Activated CD4-positive, alpha-beta T cell treated with anti-CD3 and anti-CD28 coated beads, Interleukin-2, amount 50 U/mL, for 24 hours (primary cell): Measurements from ENCODE around the gene CNTN1.

ENCODE experiments used
- DNase-seq, 2 donors: peaks; one replicate each; pipeline ENCODE4 v3.0.0-alpha.2; 2020; ENCODE audit warnings: low read depth in 1 of 2, low spot score in 1 of 2

CNTN1 gene

DNA sequence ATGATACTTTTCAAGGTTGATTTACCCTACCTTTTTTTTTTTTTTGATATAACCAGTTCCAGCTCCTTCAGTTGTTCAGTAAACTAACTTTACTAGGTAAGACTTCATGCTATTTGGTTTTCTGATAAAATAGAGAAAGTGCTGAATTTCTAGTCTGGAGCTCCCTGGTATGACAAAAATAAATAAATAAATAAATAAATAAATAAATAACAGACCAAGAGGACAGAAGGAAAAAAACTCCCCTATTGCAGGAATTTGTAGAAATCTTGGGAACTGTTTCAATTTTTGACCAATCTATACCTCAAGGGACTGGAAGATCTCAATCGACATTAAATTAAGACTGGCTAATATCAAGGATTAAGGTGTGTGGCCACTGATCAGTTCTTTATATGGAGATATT, 265.2 kb downstream of the CNTN1 start:
- DNase-seq = no peak

GRCh38 chr12:40959041-40959440, 266.8 kb downstream of the CNTN1 start:
- DNase-seq = no peak

DNA sequence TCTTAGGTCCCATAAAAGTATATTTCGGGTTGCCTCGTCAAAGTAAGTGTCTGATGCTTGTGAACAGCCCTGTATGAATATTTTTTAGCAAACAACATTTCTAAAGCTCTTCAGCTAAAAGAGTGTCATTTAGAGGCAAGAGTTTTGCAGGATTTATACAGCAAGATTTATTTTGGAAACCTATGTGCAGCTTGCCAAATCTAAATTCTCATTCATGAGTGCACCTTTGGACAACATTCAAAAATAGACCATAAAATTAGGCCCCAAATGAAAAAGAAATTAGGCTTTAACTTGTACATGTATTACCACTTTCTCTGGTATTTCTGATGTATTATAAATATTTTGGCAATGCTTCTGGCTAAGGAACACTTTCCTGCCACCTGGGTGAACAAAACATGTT, 271.5 kb downstream of the CNTN1 start:
- no peak for DNase-seq

- DNase-seq = no peak
Observed at GRCh38 chr12:40969796-40970195, 277.6 kb downstream of the CNTN1 start.

- no peak for DNase-seq
Observed at GRCh38 chr12:40970320-40970907, 278.2 kb downstream of the CNTN1 start.

GRCh38 chr12:40971911-40972310, 279.7 kb downstream of the CNTN1 start:
- no peak for DNase-seq

DNA sequence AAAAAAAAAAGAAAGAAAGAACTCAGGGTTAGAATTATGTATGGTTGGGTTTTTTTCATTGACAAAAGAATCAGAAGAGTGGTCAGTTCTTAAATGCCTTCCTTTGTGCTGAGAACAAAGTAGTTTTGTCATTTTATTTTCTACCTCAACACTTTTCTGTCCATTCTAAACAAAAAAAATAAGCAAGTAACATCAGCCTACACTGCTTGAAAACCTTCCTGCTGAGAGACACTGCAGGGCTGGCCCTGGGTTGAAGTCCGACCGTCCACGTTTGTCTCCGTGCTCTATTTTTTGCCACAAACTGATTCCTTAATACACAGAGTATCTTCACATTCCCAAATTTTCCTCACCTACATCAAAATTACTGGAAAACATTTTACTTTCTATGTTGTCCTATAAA, 284.3 kb downstream of the CNTN1 start:
- DNase-seq = no peak

GRCh38 chr12:40980427-40980961, 288.3 kb downstream of the CNTN1 start:
- DNase-seq = no peak

DNA sequence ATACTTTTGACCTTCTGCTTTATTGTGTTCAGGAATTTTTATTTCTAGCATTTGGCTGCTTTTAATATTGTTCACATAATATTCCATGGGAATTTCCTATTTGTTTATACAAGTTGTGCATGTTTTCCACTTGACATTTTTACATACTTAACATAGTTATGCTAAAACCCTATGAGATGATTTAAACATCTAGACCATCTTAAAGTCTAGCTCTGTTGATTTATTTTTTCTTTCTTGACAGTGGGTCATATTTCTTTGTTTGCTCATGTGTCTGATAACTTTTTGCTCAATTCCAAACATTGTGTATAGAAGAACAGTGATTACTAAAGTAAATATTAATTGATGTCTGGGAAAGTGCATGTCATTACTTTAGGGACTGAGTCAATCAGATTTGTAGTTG, 293.8 kb downstream of the CNTN1 start:
- DNase-seq = no peak

GRCh38 chr12:40988355-40988754, 296.1 kb downstream of the CNTN1 start:
- DNase-seq = no peak

- DNase-seq = no peak
Observed at GRCh38 chr12:40988824-40989223, 296.6 kb downstream of the CNTN1 start.

DNA sequence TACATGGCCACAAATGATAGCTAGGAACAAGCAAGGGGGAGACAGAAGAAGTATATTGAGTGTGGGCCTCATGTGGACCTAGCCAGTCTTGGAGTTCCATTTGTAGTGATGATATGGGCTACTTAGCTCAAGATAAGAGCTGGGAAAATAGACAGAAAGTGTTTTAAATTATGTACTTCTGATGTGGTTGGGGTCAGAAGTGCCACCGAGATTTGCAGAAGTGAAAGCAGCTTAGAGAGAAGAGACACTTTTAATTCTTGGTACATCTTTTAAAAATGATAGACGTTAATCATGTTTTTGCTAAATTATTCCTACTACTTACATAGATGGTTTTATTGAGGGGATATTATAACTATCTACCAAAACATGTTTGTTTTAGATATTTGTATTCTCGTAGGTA, 297.5 kb downstream of the CNTN1 start:
- no peak for DNase-seq

GRCh38 chr12:40992158-40992557, 299.9 kb downstream of the CNTN1 start:
- DNase-seq = no peak

DNA sequence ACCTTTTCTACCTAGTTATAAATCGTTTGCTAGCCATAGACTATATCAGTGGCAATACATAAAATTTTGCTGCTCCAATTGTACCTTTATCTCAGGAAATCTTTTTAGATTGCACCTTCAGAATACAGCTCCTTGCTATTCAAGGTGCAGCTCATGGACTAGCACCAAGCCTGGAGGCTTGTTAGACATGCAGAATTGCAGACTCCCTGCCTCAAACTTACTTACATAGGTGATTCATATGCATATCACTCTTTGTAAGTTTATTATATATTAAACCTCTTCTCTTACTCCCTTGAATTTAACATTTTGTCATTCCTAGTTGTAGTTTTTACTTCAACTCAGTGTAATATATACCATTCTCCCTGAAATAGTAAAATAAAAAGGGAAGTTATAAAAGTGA, 300.4 kb downstream of the CNTN1 start:
- DNase-seq = no peak

DNA sequence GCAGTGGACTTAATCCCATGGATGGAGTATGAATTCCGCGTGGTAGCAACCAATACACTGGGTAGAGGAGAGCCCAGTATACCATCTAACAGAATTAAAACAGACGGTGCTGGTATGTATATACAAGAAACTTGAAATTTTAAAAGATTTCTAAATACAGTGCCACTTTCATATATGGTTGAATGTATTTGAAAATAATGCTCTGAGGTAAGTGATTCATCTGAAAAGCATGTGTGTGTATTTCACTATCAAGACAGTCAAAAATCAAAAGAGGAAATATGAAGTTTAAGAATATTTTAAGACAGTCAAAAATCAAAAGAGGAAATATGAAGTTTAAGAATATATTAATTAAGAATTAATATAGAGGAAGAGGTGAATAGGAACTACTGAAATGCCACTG, 300.9 kb downstream of the CNTN1 start:
- DNase-seq = no peak

- no peak for DNase-seq
Observed at GRCh38 chr12:40996091-40996490, 303.9 kb downstream of the CNTN1 start.

DNA sequence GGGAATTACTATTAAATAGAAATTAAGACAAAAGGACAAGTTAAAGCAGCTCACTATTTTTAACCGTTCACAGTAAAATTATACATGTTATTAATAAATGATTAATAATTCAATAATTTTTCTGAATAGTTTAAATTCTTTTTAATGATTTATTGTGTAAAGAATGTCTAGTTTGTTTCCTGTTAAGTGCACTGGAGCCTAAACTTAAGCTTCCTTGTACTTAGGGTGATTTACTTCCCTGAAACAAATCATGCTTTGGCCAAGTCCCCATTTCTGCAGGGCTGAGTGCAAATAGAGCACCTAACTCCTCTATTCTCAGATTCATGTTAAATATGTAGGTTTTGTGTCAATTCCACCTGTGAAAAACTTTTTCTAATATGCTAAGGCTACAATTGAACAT, 307.0 kb downstream of the CNTN1 start:
- DNase-seq = no peak

- no peak for DNase-seq
Observed at GRCh38 chr12:41008472-41008871, 316.2 kb downstream of the CNTN1 start.

DNA sequence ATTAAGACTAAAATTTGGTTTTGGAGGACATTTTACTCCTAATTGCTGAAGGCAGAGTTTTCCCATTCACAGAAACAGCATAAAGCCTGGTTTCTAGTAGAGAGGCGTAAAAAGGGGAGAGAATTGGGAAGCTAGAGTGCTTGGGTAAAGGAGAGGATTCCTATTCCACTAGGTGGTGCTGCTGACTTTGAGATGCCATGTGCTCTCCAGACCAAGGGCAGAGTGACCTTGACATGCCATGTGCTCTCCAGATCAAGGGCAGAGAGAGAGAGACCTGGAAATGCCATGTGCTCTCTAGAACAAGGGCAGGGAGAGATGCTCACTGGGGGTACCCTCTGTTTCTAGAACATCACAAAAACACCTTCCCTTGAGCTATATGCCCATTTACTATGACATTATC, 319.7 kb downstream of the CNTN1 start:
- DNase-seq = no peak

- DNase-seq = no peak
Observed at GRCh38 chr12:41013881-41014642, 321.8 kb downstream of the CNTN1 start.

DNA sequence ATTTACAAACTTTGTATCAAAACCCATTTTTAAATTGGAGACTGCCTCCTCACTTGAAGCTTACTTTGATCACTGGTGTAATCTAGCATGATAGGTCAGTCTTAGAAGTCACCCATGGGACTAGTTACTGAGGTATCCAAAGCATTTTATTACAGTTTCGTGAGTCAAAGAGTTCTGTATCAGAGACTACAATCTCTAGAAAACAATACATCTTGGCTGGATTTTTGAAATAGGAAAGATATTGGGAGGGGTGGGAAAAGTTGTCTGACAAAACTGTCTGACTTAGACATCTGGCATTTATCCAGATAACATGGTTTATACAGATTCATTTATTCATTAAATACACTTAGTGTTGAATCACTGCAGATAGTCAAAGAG, 322.4 kb downstream of the CNTN1 start:
- no peak for DNase-seq

GRCh38 chr12:41018010-41018409, 325.8 kb downstream of the CNTN1 start:
- DNase-seq = no peak

DNA sequence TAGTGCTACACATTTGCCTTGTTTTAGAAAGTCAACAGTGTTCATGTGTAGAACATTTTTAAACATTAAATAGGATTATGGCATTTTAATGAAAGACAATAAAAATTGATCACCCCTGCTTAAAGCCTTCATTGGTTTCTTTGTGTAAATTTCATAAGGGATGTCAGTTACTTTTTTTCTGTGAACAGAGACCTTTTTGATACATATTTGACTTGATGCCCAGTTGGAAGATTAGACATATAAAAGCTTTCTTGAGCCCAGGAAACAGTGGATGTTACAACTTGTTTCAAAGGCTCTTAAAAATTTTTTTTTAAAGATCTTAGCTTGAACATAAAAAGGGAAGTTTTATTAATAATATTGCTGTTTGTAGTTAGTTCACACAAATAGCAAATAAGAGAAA, 327.2 kb downstream of the CNTN1 start:
- DNase-seq = no peak
